GM12878 (cell line): ENCODE data around the gene SFMBT1. TPM values are rescaled to one million over a fixed set of nuclear protein-coding genes. Genes with fewer than 3 reads are reported as not detected.
"Not testable (repeated sequence)": the region's sequence is repeated elsewhere in the genome, so short reads cannot be mapped to it uniquely, and the experiment has no call there.

ENCODE experiments used
- ATAC-seq: fragments of 200-7000 bp; cut with Tn5 transposase; 3 replicates; pipeline ENCODE4 v1.9.1; 2020; ENCODE audit warnings: mild to moderate bottlenecking, moderate library complexity
- BruUV-seq: library from RNA; stranded (reverse); fragments of 400-500 nt; replicated peaks from 2 replicates; lab custom pipeline; 2021; lab: Mats Ljungman, UMichigan
- CTCF ChIA-PET: fragments of 300-600 bp; sonication (Branson Sonifier 250); formaldehyde crosslinking; extraction: SDS; loops from one replicate; lab custom pipeline; 2021; ENCODE audit warnings: inconsistent platforms; lab: Yijun Ruan, JAX
- POLR2A ChIA-PET: fragments of 350-600 bp; formaldehyde crosslinking; extraction: SDS; loops from one replicate; lab custom pipeline; 2021; ENCODE audit warnings: inconsistent platforms; lab: Charles Lee
- RAD21 ChIA-PET: fragments of 300-600 bp; sonication (Branson Sonifier 250); formaldehyde crosslinking; loops from one replicate; lab custom pipeline; 2023; ENCODE audit warnings: antibody characterized with exemption; ENCODE audit not compliant: unreplicated experiment; lab: Charles Lee
- SMC1A ChIA-PET: fragments of 300-600 bp; sonication (Branson Sonifier 250); formaldehyde crosslinking; loops from one replicate; lab custom pipeline; 2023; ENCODE audit not compliant: unreplicated experiment, uncharacterized antibody; lab: Charles Lee
- DNase-seq: peaks from one replicate; pipeline ENCODE4 v3.0.0-alpha.2; 2011; ENCODE audit warnings: low read depth, low spot score
- FAIRE-seq: peaks from 3 replicates; lab custom pipeline; 2011; peaks lifted over from hg19 to GRCh38; lab: Jason Lieb, UNC
- H2AFZ ChIP-seq: 2 replicates; pipeline ENCODE4 v1.6.0; 2011; ENCODE audit warnings: low read depth, low read length, control low read depth; ENCODE audit not compliant: control insufficient read depth
- H3K27ac ChIP-seq: 2 replicates; pipeline ENCODE4 v1.5.1; 2011; ENCODE audit warnings: control low read depth; ENCODE audit not compliant: control insufficient read depth, insufficient read depth
- H3K27me3 ChIP-seq, 2 experiments: replicated peaks in 1 of 2; 2 replicates each; pipeline versions ENCODE4 v1.6.0 to v1.6.1; 2011; ENCODE audit warnings: low read length in 1 of 2; ENCODE audit not compliant: control insufficient read depth in 2 of 2, insufficient read depth in 2 of 2
- H3K36me3 ChIP-seq, 2 experiments: 2 replicates each; pipeline ENCODE4 v1.5.1; 2011; ENCODE audit warnings: low read length in 1 of 2; ENCODE audit not compliant: control insufficient read depth in 2 of 2, insufficient read depth in 2 of 2
- H3K4me1 ChIP-seq: 2 replicates; pipeline ENCODE4 v1.6.1; 2011; ENCODE audit warnings: mild to moderate bottlenecking, low read length, moderate library complexity, mixed read lengths; ENCODE audit not compliant: control insufficient read depth, insufficient read depth
- H3K4me2 ChIP-seq: 2 replicates; pipeline ENCODE4 v1.6.0; 2011; ENCODE audit warnings: control low read depth; ENCODE audit not compliant: control insufficient read depth, insufficient read depth
- H3K4me3 ChIP-seq: fragments of 200-600 bp; sonication (generic); 2 replicates; pipeline ENCODE4 v1.5.1; 2016
- H3K79me2 ChIP-seq: 2 replicates; pipeline ENCODE4 v1.6.0; 2011; ENCODE audit warnings: low read length; ENCODE audit not compliant: control insufficient read depth, insufficient read depth
- H3K9ac ChIP-seq: 2 replicates; pipeline ENCODE4 v1.8.0; 2011; ENCODE audit warnings: low read length, control low read depth, mixed read lengths; ENCODE audit not compliant: control insufficient read depth, insufficient read depth
- H3K9me3 ChIP-seq: replicated peaks from 3 replicates; pipeline ENCODE4 v1.5.1; 2011; ENCODE audit warnings: mild to moderate bottlenecking, low read length; ENCODE audit not compliant: control insufficient read depth, insufficient read depth
- H4K20me1 ChIP-seq: 2 replicates; pipeline ENCODE4 v1.6.0; 2011; ENCODE audit not compliant: control insufficient read depth, insufficient read depth
- CHD4 ChIP-seq: fragments of 200-600 bp; sonication (generic); IDR thresholded peaks from 2 replicates; pipeline ENCODE4 v1.6.1; 2016; ENCODE audit warnings: mild to moderate bottlenecking
- EP300 ChIP-seq, 2 experiments: fragments of 150-350 bp in 1 of 2; IDR thresholded peaks; 2 replicates each; pipeline ENCODE4 v1.6.1; 2011 to 2012; ENCODE audit warnings: low read depth in 2 of 2, low read length in 2 of 2, borderline replicate concordance in 1 of 2, improper control_type of control experiment in 1 of 2, inconsistent platforms in 1 of 2; ENCODE audit not compliant: control insufficient read depth in 1 of 2
- ZNF24 ChIP-seq: fragments of 450-650 bp; IDR thresholded peaks from 2 replicates; pipeline ENCODE4 v1.6.1; 2017; ENCODE audit warnings: antibody characterized with exemption, mild to moderate bottlenecking
- WGBS: methylation state at CpG from one replicate; pipeline ENCODE4 v1.1.6; 2016; ENCODE audit warnings: low lambda C conversion rate; ENCODE audit not compliant: insufficient replicate concordance, insufficient coverage; ENCODE audit errors: missing lambda C conversion rate; 5-methylcytosine and 5-hydroxymethylcytosine counted together
- in situ Hi-C: fragments of 300-500 bp; cut with MboI; formaldehyde crosslinking; loops from 9 replicates; pipeline ENCODE4 v1.14.3; 2018; ENCODE audit warnings: mixed read lengths
- intact Hi-C: fragments of 100-400 bp; cut with micrococcal nuclease; formaldehyde crosslinking; loops from one replicate; pipeline ENCODE4 v1.14.2; 2022; ENCODE audit not compliant: unreplicated experiment
- polyA plus RNA-seq, 11 experiments: library from polyadenylated mRNA; depleted of rRNA in 4 of 11; unstranded in 6 of 11; stranded (reverse) in 5 of 11; fragments of >200 nt; fragmentation: Nextera tagmentation in 4 of 11; fragmentation: Illumina TruSeq in 1 of 11; extraction: Ambion mirVana in 4 of 11; extraction: Trizol in 1 of 11; gene quantifications; 1 replicate in 1 of 11; 2 replicates in 10 of 11; pipeline versions ENCODE4 v1.2.1 to v1.2.3, GENCODE V29; 2011 to 2016; ENCODE audit warnings: inconsistent platforms in 2 of 11, missing spikeins in 2 of 11, low read depth in 1 of 11
- total RNA-seq, 4 experiments: library from RNA; depleted of rRNA in 3 of 4; stranded (reverse); fragments of >200 nt in 3 of 4; fragmentation: Illumina TruSeq in 1 of 4; extraction: Trizol in 1 of 4; gene quantifications; 2 replicates each; pipeline versions ENCODE4 v1.2.1 to v1.2.3, GENCODE V29; 2013 to 2021
- TF ChIP-seq, protein P1 (sequence below): fragments of 450-650 bp; IDR thresholded peaks from 2 replicates; pipeline ENCODE4 v1.6.1; 2017; ENCODE audit warnings: mild to moderate bottlenecking, moderate library complexity

SFMBT1 gene
- total and polyA plus RNA-seq, 10 of the 15 experiments (the other 5 are each of a cell fraction or from before 2014, with no cell fraction given) = 3.2 to 19.5 (median 11.4) TPM

DNA sequence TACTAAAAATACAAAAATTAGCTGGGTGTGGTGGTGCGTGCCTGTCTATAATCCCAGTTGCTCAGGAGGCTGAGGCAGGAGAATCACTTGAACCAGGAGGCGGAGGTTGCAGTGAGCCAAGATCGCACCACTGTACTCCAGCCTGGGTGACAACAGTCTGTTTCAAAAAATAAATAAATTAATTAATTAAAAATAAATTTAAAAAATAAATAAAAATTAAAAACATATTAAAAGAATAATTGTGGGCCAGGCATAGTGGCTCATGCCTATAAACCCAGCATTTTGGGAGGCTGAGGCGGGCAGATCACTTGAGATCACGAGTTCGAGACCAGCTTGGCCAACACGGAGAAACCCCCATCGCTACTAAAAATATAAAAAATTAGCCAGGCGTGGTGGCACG, 11.5 kb downstream of the SFMBT1 start:
- BruUV-seq, H3K4me2 ChIP-seq, SMC1A ChIA-PET, H3K36me3 ChIP-seq, intact Hi-C loops, H3K27ac ChIP-seq, H2AFZ ChIP-seq, H3K27me3 ChIP-seq, DNase-seq, RAD21 ChIA-PET, H3K9me3 ChIP-seq, ATAC-seq, H3K9ac ChIP-seq, POLR2A ChIA-PET, FAIRE-seq, H4K20me1 ChIP-seq, H3K4me3 ChIP-seq, in situ Hi-C loops: not testable (repeated sequence)
- peaks cover 21% of the 10 kb centered on the region for H3K79me2 ChIP-seq
- 97% methylated on average over 10 of the region's 10 CpGs for whole genome bisulfite sequencing
- peaks cover 12% of the 10 kb centered on the region for H3K4me1 ChIP-seq
- CTCF ChIA-PET = interaction anchor here (0.6 kb wide), 2 partner anchors 290 to 350 kb away, joined by 3 to 4 read pairs; no protein-coding TSS in a partner anchor

- in situ Hi-C loops = no loop called here
- H3K4me2 ChIP-seq = no peak overlapping the region
These were observed 13.3 kb downstream of the SFMBT1 start for GRCh38 chr3:53032609-53033008.

More at GRCh38 chr3:53032609-53033008, 13.3 kb downstream of the SFMBT1 start:
- Histone ChIP-seq H3K36me3 (no peaks in the 10 kb centered on the region), H2AFZ (no peak overlapping the region), H3K4me3 (no peak overlapping the region), H3K9ac (no peak overlapping the region), H3K79me2 (peaks cover 15% of the 10 kb centered on the region), H3K27me3 (no peaks in the 10 kb centered on the region), H3K27ac (no peak overlapping the region), H3K4me1 (peaks cover 5% of the 10 kb centered on the region; the same call in 1 of the 2 replicates), H3K9me3 (no peaks in the 10 kb centered on the region), H4K20me1 (no peaks in the 10 kb centered on the region)
- BruUV-seq = no TSS peak
- intact Hi-C loops = no loop called here
- TF ChIP-seq EP300 (IDR thresholded peaks at IDR 0.05; ENCODE audit: borderline replicate concordance in 1 of 2, control insufficient read depth in 1 of 2, low read depth in 2 of 2, low read length in 2 of 2) = no peak
- TF ChIP-seq, protein P1, sequence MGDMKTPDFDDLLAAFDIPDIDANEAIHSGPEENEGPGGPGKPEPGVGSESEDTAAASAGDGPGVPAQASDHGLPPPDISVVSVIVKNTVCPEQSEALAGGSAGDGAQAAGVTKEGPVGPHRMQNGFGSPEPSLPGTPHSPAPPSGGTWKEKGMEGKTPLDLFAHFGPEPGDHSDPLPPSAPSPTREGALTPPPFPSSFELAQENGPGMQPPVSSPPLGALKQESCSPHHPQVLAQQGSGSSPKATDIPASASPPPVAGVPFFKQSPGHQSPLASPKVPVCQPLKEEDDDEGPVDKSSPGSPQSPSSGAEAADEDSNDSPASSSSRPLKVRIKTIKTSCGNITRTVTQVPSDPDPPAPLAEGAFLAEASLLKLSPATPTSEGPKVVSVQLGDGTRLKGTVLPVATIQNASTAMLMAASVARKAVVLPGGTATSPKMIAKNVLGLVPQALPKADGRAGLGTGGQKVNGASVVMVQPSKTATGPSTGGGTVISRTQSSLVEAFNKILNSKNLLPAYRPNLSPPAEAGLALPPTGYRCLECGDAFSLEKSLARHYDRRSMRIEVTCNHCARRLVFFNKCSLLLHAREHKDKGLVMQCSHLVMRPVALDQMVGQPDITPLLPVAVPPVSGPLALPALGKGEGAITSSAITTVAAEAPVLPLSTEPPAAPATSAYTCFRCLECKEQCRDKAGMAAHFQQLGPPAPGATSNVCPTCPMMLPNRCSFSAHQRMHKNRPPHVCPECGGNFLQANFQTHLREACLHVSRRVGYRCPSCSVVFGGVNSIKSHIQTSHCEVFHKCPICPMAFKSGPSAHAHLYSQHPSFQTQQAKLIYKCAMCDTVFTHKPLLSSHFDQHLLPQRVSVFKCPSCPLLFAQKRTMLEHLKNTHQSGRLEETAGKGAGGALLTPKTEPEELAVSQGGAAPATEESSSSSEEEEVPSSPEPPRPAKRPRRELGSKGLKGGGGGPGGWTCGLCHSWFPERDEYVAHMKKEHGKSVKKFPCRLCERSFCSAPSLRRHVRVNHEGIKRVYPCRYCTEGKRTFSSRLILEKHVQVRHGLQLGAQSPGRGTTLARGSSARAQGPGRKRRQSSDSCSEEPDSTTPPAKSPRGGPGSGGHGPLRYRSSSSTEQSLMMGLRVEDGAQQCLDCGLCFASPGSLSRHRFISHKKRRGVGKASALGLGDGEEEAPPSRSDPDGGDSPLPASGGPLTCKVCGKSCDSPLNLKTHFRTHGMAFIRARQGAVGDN = no peak
- TF ChIP-seq ZNF24 = no peak
- no peak for TF ChIP-seq CHD4
- CTCF ChIA-PET = interaction anchor here (0.8 to 2.0 kb wide), 2 partner anchors 46 to 123 kb away, joined by 3 to 5 read pairs; no protein-coding TSS in a partner anchor
- FAIRE-seq (no peak), DNase-seq (no peak), ATAC-seq (no peak)
- SMC1A ChIA-PET = interaction anchor here (0.5 to 2.1 kb wide), 4 partner anchors 10 to 140 kb away, joined by 3 to 9 read pairs (median 5); no protein-coding TSS in a partner anchor
- POLR2A ChIA-PET = interaction anchor here (0.6 kb wide), 1 partner anchor 138 kb away, joined by 3 read pairs; no protein-coding TSS in a partner anchor
- RAD21 ChIA-PET = no interaction called here
